ENCODE results near the gene TSTD2. TPM values are rescaled to one million over a fixed set of nuclear protein-coding genes. Genes with fewer than 3 reads are reported as not detected.

TSTD2 gene
- total RNA-seq, 3 donors from 2014 or later = 21.8 to 25.9 (median 24.4) TPM

GRCh38 chr9:97660340-97660739 is 27.2 kb upstream of the TSTD2 start:
- TF ChIP-seq POLR2A (IDR thresholded peaks at IDR 0.05) (no peak), POLR2AphosphoS5 (IDR thresholded peaks at IDR 0.05) (no peak), CTCF (IDR thresholded peaks at IDR 0.05) (no peak)
- H3K36me3 ChIP-seq = peaks cover 6% of the 10 kb centered on the region
- intact Hi-C loops (cut with DNase I; ENCODE audit: low total_unique reads) = no loop called here

GRCh38 chr9:97659771-97660170 is 26.6 kb upstream of the TSTD2 start:
- H3K4me1 ChIP-seq = no peaks in the 10 kb centered on the region
- H3K9me3 ChIP-seq = no peaks in the 10 kb centered on the region
- no peak for DNase-seq (ENCODE audit: low spot score in 2 of 2)
- intact Hi-C loops (cut with DNase I; ENCODE audit: low total_unique reads) = no loop called here
- no peaks in the 10 kb centered on the region for H3K27me3 ChIP-seq
- no peak overlapping the region for H3K4me3 ChIP-seq
- no peak overlapping the region for H3K27ac ChIP-seq
- H3K36me3 ChIP-seq = peaks cover 6% of the 10 kb centered on the region
- TF ChIP-seq CTCF (IDR thresholded peaks at IDR 0.05) (no peak), POLR2AphosphoS5 (IDR thresholded peaks at IDR 0.05) (no peak), POLR2A (IDR thresholded peaks at IDR 0.05) (no peak)

More at GRCh38 chr9:97660340-97660739, 27.2 kb upstream of the TSTD2 start:
- Histone ChIP-seq H3K27me3 (no peaks in the 10 kb centered on the region), H3K4me3 (no peak overlapping the region), H3K9me3 (no peaks in the 10 kb centered on the region), H3K27ac (no peak overlapping the region), H3K4me1 (no peaks in the 10 kb centered on the region)
- DNase-seq (ENCODE audit: low spot score in 2 of 2) = no peak

GRCh38 chr9:97658707-97659106 is 25.5 kb upstream of the TSTD2 start:
- Histone ChIP-seq H3K9me3 (no peaks in the 10 kb centered on the region), H3K27ac (no peak overlapping the region), H3K36me3 (peaks cover 6% of the 10 kb centered on the region), H3K4me1 (no peaks in the 10 kb centered on the region), H3K27me3 (no peaks in the 10 kb centered on the region), H3K4me3 (no peak overlapping the region)
- intact Hi-C loops (cut with DNase I; ENCODE audit: low total_unique reads) = no loop called here
- no peak for DNase-seq (ENCODE audit: low spot score in 2 of 2)
- TF ChIP-seq POLR2A (IDR thresholded peaks at IDR 0.05) = no peak
- TF ChIP-seq POLR2AphosphoS5 (IDR thresholded peaks at IDR 0.05) = no peak
- no peak for TF ChIP-seq CTCF (IDR thresholded peaks at IDR 0.05)

GRCh38 chr9:97651646-97652045 is 18.5 kb upstream of the TSTD2 start:
- Histone ChIP-seq H3K9me3 (no peaks in the 10 kb centered on the region), H3K4me1 (no peaks in the 10 kb centered on the region), H3K27ac (no peak overlapping the region), H3K4me3 (no peak overlapping the region), H3K36me3 (peaks cover 6% of the 10 kb centered on the region), H3K27me3 (no peaks in the 10 kb centered on the region)
- TF ChIP-seq CTCF (IDR thresholded peaks at IDR 0.05) = no peak
- TF ChIP-seq POLR2AphosphoS5 (IDR thresholded peaks at IDR 0.05) = no peak
- no peak for TF ChIP-seq POLR2A (IDR thresholded peaks at IDR 0.05)
- DNase-seq (ENCODE audit: low spot score in 2 of 2) = no peak
- intact Hi-C loops (cut with DNase I; ENCODE audit: low total_unique reads) = no loop called here

- no peak for TF ChIP-seq POLR2A (IDR thresholded peaks at IDR 0.05)
- TF ChIP-seq CTCF (IDR thresholded peaks at IDR 0.05) = no peak
- TF ChIP-seq POLR2AphosphoS5 (IDR thresholded peaks at IDR 0.05) = no peak
- no peaks in the 10 kb centered on the region for H3K9me3 ChIP-seq
- H3K36me3 ChIP-seq = peaks cover 3% of the 10 kb centered on the region
- intact Hi-C loops (cut with DNase I; ENCODE audit: low total_unique reads) = no loop called here
- no peak overlapping the region for H3K4me3 ChIP-seq
- no peaks in the 10 kb centered on the region for H3K27me3 ChIP-seq
- H3K27ac ChIP-seq = no peak overlapping the region
- H3K4me1 ChIP-seq = no peaks in the 10 kb centered on the region
- no peak for DNase-seq (ENCODE audit: low spot score in 2 of 2)
These were observed 14.8 kb upstream of the TSTD2 start for GRCh38 chr9:97647996-97648395.
